HEK293 (cell line): ENCODE results near the gene CALHM4.

ENCODE experiments used
- CTCF ChIA-PET: fragments of 350-600 bp; formaldehyde crosslinking; extraction: SDS; loops from one replicate; lab custom pipeline; 2021; ENCODE audit warnings: antibody characterized with exemption; lab: Yijun Ruan, JAX
- POLR2A ChIA-PET: fragments of 300-600 bp; formaldehyde crosslinking; extraction: SDS; loops from one replicate; lab custom pipeline; 2020; ENCODE audit warnings: antibody characterized with exemption, inconsistent platforms; lab: Yijun Ruan, JAX
- H3K27ac ChIP-seq: fragments of 200-500 bp; sonication (Bioruptor generic); 2 replicates; pipeline ENCODE4 v1.5.1; 2014; ENCODE audit warnings: low read depth, low read length, control low read depth, inconsistent platforms; ENCODE audit errors: extremely low read depth
- H3K36me3 ChIP-seq, 2 experiments: fragments of 200-500 bp in 1 of 2; sonication (Bioruptor generic) in 1 of 2; 1 replicate in 1 of 2; 2 replicates in 1 of 2; pipeline ENCODE4 v1.5.1; 2014 to 2017; ENCODE audit warnings: inconsistent platforms in 2 of 2, low read length in 2 of 2; ENCODE audit not compliant: control insufficient read depth in 2 of 2, insufficient read depth in 1 of 2
- H3K4me1 ChIP-seq: fragments of 200-500 bp; sonication (Bioruptor generic); 2 replicates; pipeline ENCODE4 v1.5.1; 2014; ENCODE audit warnings: mild to moderate bottlenecking, low read length, inconsistent platforms; ENCODE audit not compliant: control insufficient read depth, insufficient read depth
- H3K4me3 ChIP-seq: 2 replicates; pipeline ENCODE4 v1.5.1; 2011; ENCODE audit warnings: low read depth, mild to moderate bottlenecking, control low read depth, low read length, moderate library complexity
- H3K9me3 ChIP-seq: fragments of 200-500 bp; sonication (Bioruptor generic); 2 replicates; pipeline ENCODE4 v1.5.1; 2014; ENCODE audit warnings: low read depth, low read length, inconsistent platforms; ENCODE audit not compliant: control insufficient read depth, insufficient read depth
- BCL11B ChIP-seq: fragments of 450-650 bp; formaldehyde crosslinking; IDR thresholded peaks from 2 replicates; pipeline ENCODE4 v1.5.1; 2016; ENCODE audit warnings: low read depth, missing biosample characterization, missing genetic modification characterization
- EGR2 ChIP-seq: fragments of 450-650 bp; formaldehyde crosslinking; IDR thresholded peaks from 2 replicates; pipeline ENCODE4 v1.5.1; 2016; ENCODE audit warnings: low read depth, missing biosample characterization, missing genetic modification characterization
- GLIS1 ChIP-seq: fragments of 450-650 bp; formaldehyde crosslinking; IDR thresholded peaks from 2 replicates; pipeline ENCODE4 v1.5.1; 2016; ENCODE audit warnings: missing biosample characterization, missing genetic modification characterization
- GLIS2 ChIP-seq: fragments of 450-650 bp; formaldehyde crosslinking; IDR thresholded peaks from 2 replicates; pipeline ENCODE4 v1.5.1; 2016; ENCODE audit warnings: missing biosample characterization, missing genetic modification characterization
- KLF7 ChIP-seq: fragments of 450-650 bp; formaldehyde crosslinking; IDR thresholded peaks from 2 replicates; pipeline ENCODE4 v1.5.1; 2016; ENCODE audit warnings: missing biosample characterization, missing genetic modification characterization, borderline replicate concordance
- MEIS1 ChIP-seq: sonication (generic); formaldehyde crosslinking; IDR thresholded peaks from 2 replicates; pipeline ENCODE4 v1.8.1; 2022; ENCODE audit warnings: missing genetic modification reagents, mild to moderate bottlenecking, borderline replicate concordance
- OVOL3 ChIP-seq: fragments of 450-650 bp; formaldehyde crosslinking; IDR thresholded peaks from 2 replicates; pipeline ENCODE4 v1.5.1; 2016; ENCODE audit warnings: missing biosample characterization, missing genetic modification characterization
- RBAK ChIP-seq: fragments of 450-650 bp; formaldehyde crosslinking; IDR thresholded peaks from 2 replicates; pipeline ENCODE4 v1.5.1; 2016; ENCODE audit warnings: missing biosample characterization, missing genetic modification characterization
- TCF7L2 ChIP-seq: IDR thresholded peaks from 2 replicates; pipeline ENCODE4 v1.6.1; 2011; ENCODE audit warnings: low read depth, mild to moderate bottlenecking, inconsistent platforms, low read length, moderate library complexity, borderline replicate concordance
- ZBTB48 ChIP-seq: fragments of 450-650 bp; formaldehyde crosslinking; IDR thresholded peaks from 2 replicates; pipeline ENCODE4 v1.5.1; 2016; ENCODE audit warnings: missing biosample characterization, missing genetic modification characterization
- ZBTB7A ChIP-seq: fragments of 450-650 bp; formaldehyde crosslinking; IDR thresholded peaks from 2 replicates; pipeline ENCODE4 v1.5.1; 2016; ENCODE audit warnings: low read depth, missing biosample characterization, missing genetic modification characterization
- ZFHX2 ChIP-seq: fragments of 450-650 bp; formaldehyde crosslinking; conservative IDR thresholded peaks from 2 replicates; pipeline ENCODE4 v1.5.1; 2016; ENCODE audit warnings: missing biosample characterization, missing genetic modification characterization
- ZFP37 ChIP-seq: fragments of 450-650 bp; formaldehyde crosslinking; IDR thresholded peaks from 2 replicates; pipeline ENCODE4 v1.5.1; 2016; ENCODE audit warnings: missing biosample characterization, missing genetic modification characterization
- ZIC2 ChIP-seq: fragments of 450-650 bp; formaldehyde crosslinking; IDR thresholded peaks from 2 replicates; pipeline ENCODE4 v1.5.1; 2016; ENCODE audit warnings: missing biosample characterization, missing genetic modification characterization
- ZNF211 ChIP-seq: fragments of 450-650 bp; formaldehyde crosslinking; IDR thresholded peaks from 2 replicates; pipeline ENCODE4 v1.5.1; 2016; ENCODE audit warnings: low read depth, missing biosample characterization, missing genetic modification characterization
- ZNF324 ChIP-seq: fragments of 450-650 bp; formaldehyde crosslinking; IDR thresholded peaks from 2 replicates; pipeline ENCODE4 v1.5.1; 2016; ENCODE audit warnings: missing biosample characterization, missing genetic modification characterization
- ZNF433 ChIP-seq: fragments of 450-650 bp; formaldehyde crosslinking; IDR thresholded peaks from 2 replicates; pipeline ENCODE4 v1.5.1; 2016; ENCODE audit warnings: missing biosample characterization, missing genetic modification characterization, low read depth
- ZNF514 ChIP-seq: fragments of 450-650 bp; formaldehyde crosslinking; IDR thresholded peaks from 2 replicates; pipeline ENCODE4 v1.5.1; 2016; ENCODE audit warnings: missing biosample characterization, missing genetic modification characterization
- ZNF548 ChIP-seq: fragments of 450-650 bp; formaldehyde crosslinking; IDR thresholded peaks from 2 replicates; pipeline ENCODE4 v1.5.1; 2016; ENCODE audit warnings: missing biosample characterization, missing genetic modification characterization
- ZNF555 ChIP-seq: fragments of 450-650 bp; formaldehyde crosslinking; conservative IDR thresholded peaks from 2 replicates; pipeline ENCODE4 v1.5.1; 2017; ENCODE audit warnings: missing biosample characterization, mild to moderate bottlenecking, missing genetic modification characterization, inconsistent platforms
- ZNF560 ChIP-seq: fragments of 450-650 bp; formaldehyde crosslinking; IDR thresholded peaks from 2 replicates; pipeline ENCODE4 v1.5.1; 2017; ENCODE audit warnings: missing biosample characterization, missing genetic modification characterization, borderline replicate concordance
- ZNF561 ChIP-seq: fragments of 450-650 bp; IDR thresholded peaks from 2 replicates; pipeline ENCODE4 v1.5.1; 2018; ENCODE audit warnings: missing biosample characterization, missing genetic modification characterization, borderline replicate concordance
- ZNF596 ChIP-seq: fragments of 450-650 bp; IDR thresholded peaks from 2 replicates; pipeline ENCODE4 v1.5.0; 2018; ENCODE audit warnings: missing biosample characterization, mild to moderate bottlenecking, missing genetic modification characterization, moderate library complexity
- ZNF624 ChIP-seq: fragments of 450-650 bp; formaldehyde crosslinking; IDR thresholded peaks from 2 replicates; pipeline ENCODE4 v1.5.1; 2017; ENCODE audit warnings: missing biosample characterization, missing genetic modification characterization
- ZNF658 ChIP-seq: fragments of 450-650 bp; formaldehyde crosslinking; IDR thresholded peaks from 2 replicates; pipeline ENCODE4; 2016; ENCODE audit warnings: missing biosample characterization, missing genetic modification characterization
- ZNF701 ChIP-seq: fragments of 450-650 bp; formaldehyde crosslinking; IDR thresholded peaks from 2 replicates; pipeline ENCODE4 v1.5.1; 2016; ENCODE audit warnings: missing biosample characterization, missing genetic modification characterization
- ZNF707 ChIP-seq: fragments of 450-650 bp; formaldehyde crosslinking; IDR thresholded peaks from 2 replicates; pipeline ENCODE4 v1.5.1; 2016; ENCODE audit warnings: missing biosample characterization, missing genetic modification characterization
- ZNF791 ChIP-seq: fragments of 450-650 bp; formaldehyde crosslinking; IDR thresholded peaks from 2 replicates; pipeline ENCODE4 v1.5.1; 2016; ENCODE audit warnings: missing biosample characterization, missing genetic modification characterization

CALHM4 gene

GRCh38 chr6:116513224-116513875 lies 40.2 kb upstream of the CALHM4 start:
- ChIA-PET CTCF (interaction anchor here (0.7 to 6.0 kb wide), 8 partner anchors 10 to 305 kb away, joined by 3 to 75 read pairs (median 22); no protein-coding TSS in a partner anchor), POLR2A (interaction anchor here (1.0 kb wide), 1 partner anchor 142 kb away, joined by 3 read pairs; no protein-coding TSS in a partner anchor)
- Histone ChIP-seq H3K36me3 (peaks cover 0 to 15% of the 10 kb centered on the region in 2 experiments; a peak in 1 of 3 replicates), H3K4me3 (no peak overlapping the region)
- no peak for TF ChIP-seq ZBTB48 (tag by site-specific recombination)
- no peak for TF ChIP-seq MEIS1 (CRISPR knock-in tag)
- TF ChIP-seq ZFP37 (tag by site-specific recombination) = no peak
- no peak for TF ChIP-seq ZNF561
- no peak for TF ChIP-seq ZIC2 (tag by site-specific recombination)
- TF ChIP-seq GLIS2 (tag by site-specific recombination) = no peak
- TF ChIP-seq ZBTB7A (tag by site-specific recombination) = no peak
- TF ChIP-seq ZNF548 (tag by site-specific recombination) = no peak
- TF ChIP-seq ZNF433 (tag by site-specific recombination) = no peak
- no peak for TF ChIP-seq ZNF701 (tag by site-specific recombination)
- TF ChIP-seq EGR2 = no peak
- TF ChIP-seq ZFHX2 (tag by site-specific recombination) = no peak
- no peak for TF ChIP-seq ZNF514
- no peak for TF ChIP-seq KLF7
- no peak for TF ChIP-seq ZNF707 (tag by site-specific recombination)
- no peak for TF ChIP-seq ZNF324 (tag by site-specific recombination)
- no peak for TF ChIP-seq ZNF560 (tag by site-specific recombination)
- TF ChIP-seq ZNF658 (tag by site-specific recombination) = no peak
- TF ChIP-seq, all 188 proteins: peak for 0
- H3K4me1 ChIP-seq = peaks cover 13% of the 10 kb centered on the region
- no peak overlapping the region for H3K27ac ChIP-seq
- H3K9me3 ChIP-seq = no peaks in the 10 kb centered on the region

DNA sequence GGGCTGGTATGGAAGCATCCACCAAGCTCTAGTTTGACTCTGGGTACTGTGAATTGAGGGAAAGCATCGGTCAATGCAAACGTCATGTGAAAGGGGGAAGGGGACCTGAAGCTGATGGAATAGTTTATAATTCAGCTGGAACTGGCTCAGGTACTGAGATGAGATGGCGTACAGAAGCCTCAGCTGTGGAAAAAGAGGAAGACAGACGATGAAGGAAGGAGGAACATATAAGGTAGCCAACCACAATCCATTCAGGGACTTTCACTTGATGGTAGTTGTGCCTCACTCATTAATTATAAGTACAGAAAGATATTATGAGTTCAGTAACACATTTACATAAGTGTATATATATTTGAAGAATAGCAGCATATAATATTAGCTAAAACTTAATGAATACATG lies 39.4 kb upstream of the CALHM4 start:
- no peak overlapping the region for H3K4me3 ChIP-seq
- H3K4me1 ChIP-seq = peaks cover 13% of the 10 kb centered on the region
- no peak overlapping the region for H3K27ac ChIP-seq
- TF ChIP-seq RBAK (tag by site-specific recombination) (no peak), ZNF211 (tag by site-specific recombination) (no peak), GLIS1 (tag by site-specific recombination) (no peak), ZNF555 (tag by site-specific recombination) (no peak), TCF7L2 (no peak), ZNF596 (tag by site-specific recombination) (no peak), ZNF624 (tag by site-specific recombination) (no peak), OVOL3 (tag by site-specific recombination) (no peak), ZNF791 (tag by site-specific recombination) (no peak), BCL11B (tag by site-specific recombination) (no peak)
- ChIA-PET CTCF (interaction anchor here (0.7 to 6.0 kb wide), 8 partner anchors 11 to 245 kb away, joined by 3 to 75 read pairs (median 7); no protein-coding TSS in a partner anchor), POLR2A (interaction anchor here (1.0 kb wide), 1 partner anchor 143 kb away, joined by 3 read pairs; no protein-coding TSS in a partner anchor)
- H3K36me3 ChIP-seq = peaks cover 0 to 15% of the 10 kb centered on the region in 2 experiments; a peak in 1 of 3 replicates
- H3K9me3 ChIP-seq = no peaks in the 10 kb centered on the region
